Sigmoid colon (tissue), 7 donors: ENCODE data around the gene DNAH14. TPM values are rescaled to one million over a fixed set of nuclear protein-coding genes. Genes with fewer than 3 reads are reported as not detected.

Experiments used
- DNase-seq: peaks from one replicate; pipeline ENCODE4 v3.0.0-alpha.2; 2019
- H3K27ac ChIP-seq, 4 donors: fragments of 200-600 bp; sonication (generic); one replicate each; pipeline ENCODE4 v1.5.1; 2016 to 2019; ENCODE audit warnings: mild to moderate bottlenecking in 1 of 4
- H3K27me3 ChIP-seq, 3 donors: fragments of 200-600 bp; sonication (generic); one replicate each; pipeline ENCODE4 v1.5.1; 2019; ENCODE audit warnings: mild to moderate bottlenecking in 1 of 3
- H3K36me3 ChIP-seq, 4 donors: fragments of 200-600 bp; sonication (generic); one replicate each; pipeline ENCODE4 v1.5.1; 2016 to 2019
- H3K4me1 ChIP-seq, 4 donors: fragments of 200-600 bp; sonication (generic); one replicate each; pipeline ENCODE4 v1.5.1; 2017 to 2019
- H3K4me3 ChIP-seq, 4 donors: fragments of 200-600 bp; sonication (generic); one replicate each; pipeline ENCODE4 v1.5.1; 2017 to 2019; ENCODE audit warnings: mild to moderate bottlenecking in 2 of 4, moderate library complexity in 1 of 4
- H3K9me3 ChIP-seq, 4 donors: fragments of 200-600 bp in 3 of 4; sonication (generic) in 3 of 4; one replicate each; pipeline versions ENCODE4 v1.5.1 to v1.6.1; 2013 to 2019
- CTCF ChIP-seq, 4 experiments: fragments of 450-650 bp in 3 of 4; fragments of 200-600 bp in 1 of 4; IDR thresholded peaks; one replicate each; pipeline ENCODE4 v1.5.1; 2016 to 2019; ENCODE audit warnings: antibody characterized with exemption in 4 of 4, mild to moderate bottlenecking in 3 of 4, moderate library complexity in 2 of 4
- EP300 ChIP-seq, 4 donors: sonication (generic); formaldehyde crosslinking; IDR thresholded peaks; one replicate each; pipeline ENCODE4 v1.6.1; 2017; ENCODE audit warnings: antibody characterized with exemption in 4 of 4
- POLR2A ChIP-seq, 2 donors: fragments of 450-650 bp; IDR thresholded peaks; one replicate each; pipeline ENCODE4 v1.6.1; 2016; ENCODE audit warnings: antibody characterized with exemption in 2 of 2, mild to moderate bottlenecking in 2 of 2, moderate library complexity in 2 of 2
- POLR2AphosphoS5 ChIP-seq, 4 donors: sonication (generic); formaldehyde crosslinking; IDR thresholded peaks; one replicate each; pipeline ENCODE4 v1.6.1; 2017; ENCODE audit warnings: antibody characterized with exemption in 4 of 4
- WGBS, 2 donors: extraction: QIAGEN DNeasy Blood & Tissue Kit; methylation state at CpG; one replicate each; pipeline ENCODE4 v1.1.7; 2013; 5-methylcytosine and 5-hydroxymethylcytosine counted together
- intact Hi-C: fragments of 100-400 bp; cut with DNase I; formaldehyde crosslinking; loops from one replicate; pipeline ENCODE4 v1.15.1; 2023
- polyA plus RNA-seq, 3 donors: library from polyadenylated mRNA; stranded (reverse); fragments of 200-250 nt; gene quantifications; one replicate each; pipeline ENCODE4 v1.2.3, GENCODE V29; 2013
- total RNA-seq, 4 donors: library from RNA; depleted of rRNA; stranded (reverse); fragments of >200 nt; gene quantifications; one replicate each; pipeline ENCODE4 v1.1.0, GENCODE V29; 2016
- donor health status: healthy with polysubstance abuse.
- donor health status: Bipolar disorder and iron deficiency.
- donor health status: healthy.

DNAH14 gene
- total and polyA plus RNA-seq, 7 donors, result 2.4 to 9.7 (median 3.3) TPM

- DNase-seq, result no peak
- Histone ChIP-seq H3K4me1 (peaks cover 0 to 18% (median 1%) of the 10 kb centered on the region in 4 donors), H3K27me3 (no peaks in the 10 kb centered on the region), H3K9me3 (peaks cover 0 to 5% (median 0%) of the 10 kb centered on the region in 4 donors), H3K36me3 (no peaks in the 10 kb centered on the region), H3K27ac (no peak overlapping the region), H3K4me3 (no peak overlapping the region)
- TF ChIP-seq CTCF (IDR thresholded peaks at IDR 0.05) (no peak), EP300 (IDR thresholded peaks at IDR 0.05) (no peak), POLR2AphosphoS5 (IDR thresholded peaks at IDR 0.05) (no peak), POLR2A (IDR thresholded peaks at IDR 0.05) (no peak)
- 92 to 98% methylated on average over 1 of the region's 1 CpG for WGBS, 2 donors
- intact Hi-C loops, result no loop called here
Measured at GRCh38 chr1:224897529-224898327, 31.7 kb upstream of the DNAH14 start.

- TF ChIP-seq EP300 (IDR thresholded peaks at IDR 0.05) (no peak), POLR2A (IDR thresholded peaks at IDR 0.05) (no peak), CTCF (IDR thresholded peaks at IDR 0.05) (no peak), POLR2AphosphoS5 (IDR thresholded peaks at IDR 0.05) (no peak)
- intact Hi-C loops, result no loop called here
- whole genome bisulfite sequencing, 2 donors, result 92 to 93% methylated on average over 3 of the region's 3 CpGs
Measured at GRCh38 chr1:224898937-224899336, 30.5 kb upstream of the DNAH14 start.

GRCh38 chr1:224900062-224900630, 29.3 kb upstream of the DNAH14 start:
- intact Hi-C loops, result no loop called here
- H3K27me3 ChIP-seq, result no peaks in the 10 kb centered on the region
- peaks cover 0 to 5% (median 0%) of the 10 kb centered on the region in 4 donors for H3K9me3 ChIP-seq
- H3K27ac ChIP-seq, result no peak overlapping the region
- no peak overlapping the region for H3K4me3 ChIP-seq
- no peak for DNase-seq
- H3K4me1 ChIP-seq, result peaks cover 0 to 6% (median 0%) of the 10 kb centered on the region in 4 donors
- TF ChIP-seq CTCF (IDR thresholded peaks at IDR 0.05), result no peak
- TF ChIP-seq POLR2AphosphoS5 (IDR thresholded peaks at IDR 0.05), result no peak
- no peak for TF ChIP-seq POLR2A (IDR thresholded peaks at IDR 0.05)
- TF ChIP-seq EP300 (IDR thresholded peaks at IDR 0.05), result no peak
- WGBS, 2 donors, result 77 to 88% methylated on average over 3 of the region's 3 CpGs
- H3K36me3 ChIP-seq, result no peaks in the 10 kb centered on the region

More at GRCh38 chr1:224898937-224899336, 30.5 kb upstream of the DNAH14 start:
- Histone ChIP-seq H3K36me3 (no peaks in the 10 kb centered on the region), H3K9me3 (peaks cover 0 to 5% (median 0%) of the 10 kb centered on the region in 4 donors), H3K27me3 (no peaks in the 10 kb centered on the region), H3K4me3 (no peak overlapping the region), H3K27ac (no peak overlapping the region), H3K4me1 (peaks cover 0 to 12% (median 1%) of the 10 kb centered on the region in 4 donors)
- DNase-seq, result no peak

GRCh38 chr1:224901087-224901810, 28.2 kb upstream of the DNAH14 start:
- H3K9me3 ChIP-seq, result peaks cover 0 to 5% (median 0%) of the 10 kb centered on the region in 4 donors
- no peak for TF ChIP-seq CTCF (IDR thresholded peaks at IDR 0.05)
- no peak for TF ChIP-seq EP300 (IDR thresholded peaks at IDR 0.05)
- TF ChIP-seq POLR2A (IDR thresholded peaks at IDR 0.05), result no peak
- no peak for TF ChIP-seq POLR2AphosphoS5 (IDR thresholded peaks at IDR 0.05)
- H3K4me3 ChIP-seq, result no peak overlapping the region
- WGBS, 2 donors, result 70 to 79% methylated on average over 5 of the region's 5 CpGs
- H3K36me3 ChIP-seq, result no peaks in the 10 kb centered on the region
- no peak for DNase-seq
- intact Hi-C loops, result no loop called here
- H3K27ac ChIP-seq, result no peak overlapping the region
- peaks cover 0 to 6% (median 0%) of the 10 kb centered on the region in 4 donors for H3K4me1 ChIP-seq
- no peaks in the 10 kb centered on the region for H3K27me3 ChIP-seq
